Gastrocnemius medialis (tissue), 4 donors: ENCODE data around the gene FARP1.

Source experiments
- POLR2A ChIP-seq, 2 donors: fragments of 450-650 bp; IDR thresholded peaks; one replicate each; pipeline ENCODE4 v1.6.1; 2017; ENCODE audit warnings: antibody characterized with exemption in 2 of 2, mild to moderate bottlenecking in 2 of 2, moderate library complexity in 2 of 2
- TF ChIP-seq, protein P1 (sequence below), 5 experiments: fragments of 450-650 bp in 3 of 5; fragments of 200-600 bp in 2 of 5; sonication (generic) in 2 of 5; IDR thresholded peaks in 4 of 5; conservative IDR thresholded peaks in 1 of 5; 1 replicate in 4 of 5; 2 replicates in 1 of 5; pipeline ENCODE4 v1.5.1; 2016 to 2019; ENCODE audit warnings: antibody characterized with exemption in 5 of 5, mild to moderate bottlenecking in 3 of 5, moderate library complexity in 3 of 5

DNA sequence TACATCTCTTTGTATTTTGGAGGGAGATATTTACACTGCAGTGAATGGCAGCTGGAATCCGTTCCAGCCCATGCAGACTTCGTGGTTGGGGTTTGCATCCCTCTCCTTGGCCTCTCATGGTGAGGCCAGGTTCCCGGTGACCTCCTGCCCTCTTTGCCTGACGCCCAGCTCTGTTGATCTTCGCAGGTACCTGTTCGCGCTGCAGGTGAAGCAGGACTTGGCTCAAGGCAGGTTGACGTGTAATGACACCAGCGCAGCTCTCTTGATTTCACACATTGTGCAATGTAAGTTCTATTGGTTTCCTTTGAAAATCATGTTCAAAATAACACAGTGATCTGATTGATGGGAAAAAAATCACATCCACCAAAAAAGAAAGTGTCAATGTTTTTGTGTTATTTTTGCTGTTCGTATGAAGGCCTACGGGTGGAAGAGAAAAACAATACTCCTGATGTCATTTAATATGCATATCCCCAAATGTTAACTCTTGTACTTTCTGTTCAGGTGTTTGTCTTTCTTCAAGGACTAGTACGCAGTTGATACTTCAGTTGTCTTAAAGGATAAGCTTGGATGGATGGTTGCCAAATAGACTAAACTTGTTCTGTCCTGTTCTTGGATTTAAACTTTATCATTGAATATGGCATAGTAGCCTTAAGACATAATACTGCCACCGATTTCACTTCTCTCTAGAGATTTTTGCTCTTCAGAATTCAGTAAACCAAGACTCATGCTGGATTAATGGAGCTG is 234.9 kb downstream of the FARP1 start:
- TF ChIP-seq, protein P1, sequence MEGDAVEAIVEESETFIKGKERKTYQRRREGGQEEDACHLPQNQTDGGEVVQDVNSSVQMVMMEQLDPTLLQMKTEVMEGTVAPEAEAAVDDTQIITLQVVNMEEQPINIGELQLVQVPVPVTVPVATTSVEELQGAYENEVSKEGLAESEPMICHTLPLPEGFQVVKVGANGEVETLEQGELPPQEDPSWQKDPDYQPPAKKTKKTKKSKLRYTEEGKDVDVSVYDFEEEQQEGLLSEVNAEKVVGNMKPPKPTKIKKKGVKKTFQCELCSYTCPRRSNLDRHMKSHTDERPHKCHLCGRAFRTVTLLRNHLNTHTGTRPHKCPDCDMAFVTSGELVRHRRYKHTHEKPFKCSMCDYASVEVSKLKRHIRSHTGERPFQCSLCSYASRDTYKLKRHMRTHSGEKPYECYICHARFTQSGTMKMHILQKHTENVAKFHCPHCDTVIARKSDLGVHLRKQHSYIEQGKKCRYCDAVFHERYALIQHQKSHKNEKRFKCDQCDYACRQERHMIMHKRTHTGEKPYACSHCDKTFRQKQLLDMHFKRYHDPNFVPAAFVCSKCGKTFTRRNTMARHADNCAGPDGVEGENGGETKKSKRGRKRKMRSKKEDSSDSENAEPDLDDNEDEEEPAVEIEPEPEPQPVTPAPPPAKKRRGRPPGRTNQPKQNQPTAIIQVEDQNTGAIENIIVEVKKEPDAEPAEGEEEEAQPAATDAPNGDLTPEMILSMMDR (IDR thresholded peaks at IDR 0.05 in 4 of 5, conservative IDR thresholded peaks at IDR 0.05 in 1 of 5): no peak
- TF ChIP-seq POLR2A (IDR thresholded peaks at IDR 0.05): no peak
